ENCODE data around the gene DNAJC12. TPM values are rescaled to one million over a fixed set of nuclear protein-coding genes. Genes with fewer than 3 reads are reported as not detected.

Gene DNAJC12
- total and polyA plus RNA-seq, 7 experiments from 2014 or later, result 0.61 to 7.2 TPM; not detected in 5

GRCh38 chr10:67815571-67816059, 22.4 kb downstream of the DNAJC12 start:
- no peaks in the 10 kb centered on the region for H3K36me3 ChIP-seq (ENCODE audit: control insufficient read depth in 2 of 3, insufficient read depth in 3 of 3, low read length in 3 of 3)
- POLR2A ChIA-PET, result no interaction called here
- Mint-ChIP-seq H3K27me3 (no peaks in the 10 kb centered on the region), H3K4me3 (peak overlapping the region in 1 of 10 donors; percentile 42), H3K36me3 (peaks cover 0 to 9% (median 0%) of the 10 kb centered on the region in 5 donors), H3K27ac (peak overlapping the region in 1 of 9 donors; percentile 2), H3K9me3 (no peaks in the 10 kb centered on the region), H3K4me1 (peaks cover 0 to 21% (median 0%) of the 10 kb centered on the region in 7 donors)
- CTCF ChIA-PET, result no interaction called here
- H3K27ac ChIP-seq (ENCODE audit: low read depth, low read length), result no peak overlapping the region
- ATAC-seq (no peak), DNase-seq (no peak)
- no peaks in the 10 kb centered on the region for H3K9me3 ChIP-seq (ENCODE audit: control insufficient read depth in 2 of 3, low read length in 3 of 3)
- H3K27me3 ChIP-seq (ENCODE audit: control insufficient read depth in 2 of 2, insufficient read depth in 2 of 2, low read length in 2 of 2), result no peaks in the 10 kb centered on the region
- no peaks in the 10 kb centered on the region for H3K4me1 ChIP-seq (ENCODE audit: control insufficient read depth in 2 of 2, insufficient read depth in 2 of 2, low read length in 2 of 2)
- no peak overlapping the region for H3K4me3 ChIP-seq (ENCODE audit: low read length)
- intact Hi-C loops (cut with micrococcal nuclease), result no loop called here

- no peaks in the 10 kb centered on the region for H3K36me3 ChIP-seq (ENCODE audit: control insufficient read depth in 2 of 3, insufficient read depth in 3 of 3, low read length in 3 of 3)
- POLR2A ChIA-PET, result interaction anchor here (0.7 kb wide), 1 partner anchor 145 kb away, joined by 3 read pairs; no protein-coding TSS in a partner anchor
- H3K27me3 ChIP-seq (ENCODE audit: control insufficient read depth in 2 of 2, insufficient read depth in 2 of 2, low read length in 2 of 2), result no peaks in the 10 kb centered on the region
- H3K36me3 Mint-ChIP-seq, result peaks cover 0 to 24% (median 0%) of the 10 kb centered on the region in 5 donors
- CTCF ChIA-PET, result interaction anchor here (0.5 kb wide), 1 partner anchor 246 kb away, joined by 3 read pairs; no protein-coding TSS in a partner anchor
- H3K9me3 Mint-ChIP-seq, result no peaks in the 10 kb centered on the region
- peaks cover 0 to 18% (median 0%) of the 10 kb centered on the region in 7 donors for H3K4me1 Mint-ChIP-seq
- no peak for DNase-seq
- intact Hi-C loops (cut with micrococcal nuclease), result no loop called here
- no peaks in the 10 kb centered on the region for H3K9me3 ChIP-seq (ENCODE audit: control insufficient read depth in 2 of 3, low read length in 3 of 3)
- no peaks in the 10 kb centered on the region for H3K4me1 ChIP-seq (ENCODE audit: control insufficient read depth in 2 of 2, insufficient read depth in 2 of 2, low read length in 2 of 2)
- no peak overlapping the region for H3K4me3 Mint-ChIP-seq
- no peak overlapping the region for H3K27ac ChIP-seq (ENCODE audit: low read depth, low read length)
- no peak for ATAC-seq
- H3K27ac Mint-ChIP-seq, result no peak overlapping the region
- peaks cover 0 to 3% (median 0%) of the 10 kb centered on the region in 5 donors for H3K27me3 Mint-ChIP-seq
- no peak overlapping the region for H3K4me3 ChIP-seq (ENCODE audit: low read length)
Measured at GRCh38 chr10:67812007-67812406, 26.0 kb downstream of the DNAJC12 start.

- peaks cover 0 to 8% (median 0%) of the 10 kb centered on the region in 7 donors for H3K4me1 Mint-ChIP-seq
- no peaks in the 10 kb centered on the region for H3K9me3 Mint-ChIP-seq
- H3K36me3 Mint-ChIP-seq, result peaks cover 0 to 27% (median 0%) of the 10 kb centered on the region in 5 donors
- Histone ChIP-seq H3K27me3 (ENCODE audit: control insufficient read depth in 2 of 2, insufficient read depth in 2 of 2, low read length in 2 of 2) (no peaks in the 10 kb centered on the region), H3K9me3 (ENCODE audit: control insufficient read depth in 2 of 3, low read length in 3 of 3) (no peaks in the 10 kb centered on the region), H3K4me3 (ENCODE audit: low read length) (no peak overlapping the region), H3K36me3 (ENCODE audit: control insufficient read depth in 2 of 3, insufficient read depth in 3 of 3, low read length in 3 of 3) (no peaks in the 10 kb centered on the region), H3K27ac (ENCODE audit: low read depth, low read length) (no peak overlapping the region), H3K4me1 (ENCODE audit: control insufficient read depth in 2 of 2, insufficient read depth in 2 of 2, low read length in 2 of 2) (no peaks in the 10 kb centered on the region)
- no peak overlapping the region for H3K4me3 Mint-ChIP-seq
- ChIA-PET POLR2A (no interaction called here), CTCF (no interaction called here)
- DNase-seq, result no peak
- H3K27me3 Mint-ChIP-seq, result peaks cover 0 to 7% (median 3%) of the 10 kb centered on the region in 5 donors
- ATAC-seq, result no peak
- no peak overlapping the region for H3K27ac Mint-ChIP-seq
- intact Hi-C loops (cut with micrococcal nuclease), result no loop called here
Measured at GRCh38 chr10:67809107-67809506, 28.9 kb downstream of the DNAJC12 start.

- no peak overlapping the region for H3K27ac Mint-ChIP-seq
Measured at GRCh38 chr10:67808704-67809103, 29.3 kb downstream of the DNAJC12 start.

GRCh38 chr10:67807855-67808456, 30.0 kb downstream of the DNAJC12 start:
- intact Hi-C loops (cut with micrococcal nuclease), result no loop called here
- ChIA-PET CTCF (no interaction called here), POLR2A (no interaction called here)
- Histone ChIP-seq H3K9me3 (ENCODE audit: control insufficient read depth in 2 of 3, low read length in 3 of 3) (no peaks in the 10 kb centered on the region), H3K27ac (ENCODE audit: low read depth, low read length) (no peak overlapping the region), H3K27me3 (ENCODE audit: control insufficient read depth in 2 of 2, insufficient read depth in 2 of 2, low read length in 2 of 2) (no peaks in the 10 kb centered on the region), H3K4me3 (ENCODE audit: low read length) (no peak overlapping the region), H3K4me1 (ENCODE audit: control insufficient read depth in 2 of 2, insufficient read depth in 2 of 2, low read length in 2 of 2) (no peaks in the 10 kb centered on the region), H3K36me3 (ENCODE audit: control insufficient read depth in 2 of 3, insufficient read depth in 3 of 3, low read length in 3 of 3) (no peaks in the 10 kb centered on the region)
- peaks cover 0 to 7% (median 5%) of the 10 kb centered on the region in 5 donors for H3K27me3 Mint-ChIP-seq
- no peak overlapping the region for H3K27ac Mint-ChIP-seq
- ATAC-seq, result no peak
- H3K9me3 Mint-ChIP-seq, result no peaks in the 10 kb centered on the region
- DNase-seq, result no peak
- no peak overlapping the region for H3K4me3 Mint-ChIP-seq
- H3K36me3 Mint-ChIP-seq, result peaks cover 0 to 26% (median 0%) of the 10 kb centered on the region in 5 donors
- H3K4me1 Mint-ChIP-seq, result peaks cover 0 to 17% (median 0%) of the 10 kb centered on the region in 7 donors

More at GRCh38 chr10:67808704-67809103, 29.3 kb downstream of the DNAJC12 start:
- ChIA-PET POLR2A (no interaction called here), CTCF (no interaction called here)
- H3K4me1 ChIP-seq (ENCODE audit: control insufficient read depth in 2 of 2, insufficient read depth in 2 of 2, low read length in 2 of 2), result no peaks in the 10 kb centered on the region
- no peaks in the 10 kb centered on the region for H3K9me3 ChIP-seq (ENCODE audit: control insufficient read depth in 2 of 3, low read length in 3 of 3)
- no peak overlapping the region for H3K4me3 Mint-ChIP-seq
- no peaks in the 10 kb centered on the region for H3K27me3 ChIP-seq (ENCODE audit: control insufficient read depth in 2 of 2, insufficient read depth in 2 of 2, low read length in 2 of 2)
- peaks cover 0 to 12% (median 0%) of the 10 kb centered on the region in 7 donors for H3K4me1 Mint-ChIP-seq
- H3K27me3 Mint-ChIP-seq, result peaks cover 0 to 7% (median 5%) of the 10 kb centered on the region in 5 donors
- DNase-seq, result no peak
- no peak for ATAC-seq
- H3K27ac ChIP-seq (ENCODE audit: low read depth, low read length), result no peak overlapping the region
- no peak overlapping the region for H3K4me3 ChIP-seq (ENCODE audit: low read length)
- intact Hi-C loops (cut with micrococcal nuclease), result no loop called here
- peaks cover 0 to 27% (median 0%) of the 10 kb centered on the region in 5 donors for H3K36me3 Mint-ChIP-seq
- no peaks in the 10 kb centered on the region for H3K36me3 ChIP-seq (ENCODE audit: control insufficient read depth in 2 of 3, insufficient read depth in 3 of 3, low read length in 3 of 3)
- H3K9me3 Mint-ChIP-seq, result no peaks in the 10 kb centered on the region

- DNase-seq, result no peak
- H3K27me3 ChIP-seq (ENCODE audit: control insufficient read depth in 2 of 2, insufficient read depth in 2 of 2, low read length in 2 of 2), result no peaks in the 10 kb centered on the region
- H3K4me1 ChIP-seq (ENCODE audit: control insufficient read depth in 2 of 2, insufficient read depth in 2 of 2, low read length in 2 of 2), result no peaks in the 10 kb centered on the region
- H3K9me3 ChIP-seq (ENCODE audit: control insufficient read depth in 2 of 3, low read length in 3 of 3), result no peaks in the 10 kb centered on the region
- H3K4me3 Mint-ChIP-seq, result no peak overlapping the region
- ATAC-seq, result no peak
- ChIA-PET CTCF (interaction anchor here (0.6 to 0.7 kb wide), 2 partner anchors 25 to 351 kb away, joined by 3 read pairs; no protein-coding TSS in a partner anchor), POLR2A (interaction anchor here (0.6 kb wide), 1 partner anchor 319 kb away, joined by 6 read pairs; no protein-coding TSS in a partner anchor)
- peaks cover 0 to 6% (median 4%) of the 10 kb centered on the region in 5 donors for H3K27me3 Mint-ChIP-seq
- H3K36me3 ChIP-seq (ENCODE audit: control insufficient read depth in 2 of 3, insufficient read depth in 3 of 3, low read length in 3 of 3), result no peaks in the 10 kb centered on the region
- peaks cover 0 to 17% (median 0%) of the 10 kb centered on the region in 7 donors for H3K4me1 Mint-ChIP-seq
- H3K36me3 Mint-ChIP-seq, result peaks cover 0 to 10% (median 0%) of the 10 kb centered on the region in 5 donors
- H3K27ac ChIP-seq (ENCODE audit: low read depth, low read length), result no peak overlapping the region
- no peak overlapping the region for H3K4me3 ChIP-seq (ENCODE audit: low read length)
- H3K9me3 Mint-ChIP-seq, result no peaks in the 10 kb centered on the region
- intact Hi-C loops (cut with micrococcal nuclease), result no loop called here
- no peak overlapping the region for H3K27ac Mint-ChIP-seq
Measured at GRCh38 chr10:67804395-67804678, 33.7 kb downstream of the DNAJC12 start.
